HCT116 (cell line): ENCODE results near the gene GLT8D2.

Experiments used
- CEBPB ChIP-seq: IDR thresholded peaks from 2 replicates; pipeline ENCODE4 v1.6.1; 2012; ENCODE audit warnings: low read depth
- EZH2 ChIP-seq: fragments of 200-600 bp; sonication (generic); IDR thresholded peaks from 2 replicates; pipeline ENCODE4 v1.6.1; 2017; ENCODE audit warnings: antibody characterized with exemption, mixed run types
- FOSL1 ChIP-seq: IDR thresholded peaks from 2 replicates; pipeline ENCODE4 v1.6.1; 2012; ENCODE audit warnings: low read depth
- JUND ChIP-seq: IDR thresholded peaks from 2 replicates; pipeline ENCODE4 v1.6.1; 2012
- POLR2A ChIP-seq: IDR thresholded peaks from 2 replicates; pipeline ENCODE4 v1.7.0; 2011; ENCODE audit warnings: borderline replicate concordance; ENCODE audit not compliant: insufficient read depth, insufficient read length; ENCODE audit errors: extremely low read depth
- POLR2AphosphoS5 ChIP-seq: IDR thresholded peaks from 2 replicates; pipeline ENCODE4 v1.6.1; 2011; ENCODE audit warnings: mild to moderate bottlenecking, low read depth, low read length, moderate library complexity
- RAD21 ChIP-seq: IDR thresholded peaks from 2 replicates; pipeline ENCODE4 v1.6.1; 2012; ENCODE audit warnings: low read depth, mild to moderate bottlenecking
- YY1 ChIP-seq: IDR thresholded peaks from 2 replicates; pipeline ENCODE4 v1.6.1; 2011; ENCODE audit warnings: low read length, low read depth, moderate library complexity, mild to moderate bottlenecking; ENCODE audit not compliant: insufficient replicate concordance; ENCODE audit errors: extremely low read depth
- ZFX ChIP-seq: fragments of 450-650 bp; IDR thresholded peaks from 2 replicates; pipeline ENCODE4 v1.6.1; 2017
- TF ChIP-seq, protein P1 (sequence below), 3 experiments: fragments of 200-600 bp in 1 of 3; sonication (generic) in 1 of 3; IDR thresholded peaks in 2 of 3; conservative IDR thresholded peaks in 1 of 3; 2 replicates each; pipeline ENCODE4 v1.5.1; 2012 to 2017; ENCODE audit warnings: low read depth in 2 of 3, low read length in 2 of 3, antibody characterized with exemption in 1 of 3, borderline replicate concordance in 1 of 3, control low read depth in 1 of 3, mild to moderate bottlenecking in 1 of 3, mixed read lengths in 1 of 3, mixed run types in 1 of 3, moderate library complexity in 1 of 3; ENCODE audit not compliant: insufficient read depth in 1 of 3

DNA sequence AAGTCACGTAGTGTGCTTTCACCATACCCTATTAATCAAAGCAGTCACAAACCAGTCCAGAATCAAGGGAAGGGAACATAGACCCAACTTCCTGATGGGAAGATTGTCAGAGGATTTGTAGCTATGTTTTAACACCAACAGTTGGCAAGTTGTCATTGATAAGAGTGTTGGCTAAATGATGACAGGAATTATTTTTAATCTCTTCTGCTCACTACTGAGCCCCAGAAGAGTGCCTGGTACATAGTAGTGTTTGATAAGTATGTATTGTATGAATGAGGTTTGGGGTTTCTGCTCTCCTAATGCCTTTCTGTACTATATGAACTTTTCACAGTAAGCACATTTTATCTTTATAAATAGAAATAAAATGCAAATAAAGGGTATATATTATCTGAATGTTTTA, 29.0 kb upstream of the GLT8D2 start:
- TF ChIP-seq, protein P1, sequence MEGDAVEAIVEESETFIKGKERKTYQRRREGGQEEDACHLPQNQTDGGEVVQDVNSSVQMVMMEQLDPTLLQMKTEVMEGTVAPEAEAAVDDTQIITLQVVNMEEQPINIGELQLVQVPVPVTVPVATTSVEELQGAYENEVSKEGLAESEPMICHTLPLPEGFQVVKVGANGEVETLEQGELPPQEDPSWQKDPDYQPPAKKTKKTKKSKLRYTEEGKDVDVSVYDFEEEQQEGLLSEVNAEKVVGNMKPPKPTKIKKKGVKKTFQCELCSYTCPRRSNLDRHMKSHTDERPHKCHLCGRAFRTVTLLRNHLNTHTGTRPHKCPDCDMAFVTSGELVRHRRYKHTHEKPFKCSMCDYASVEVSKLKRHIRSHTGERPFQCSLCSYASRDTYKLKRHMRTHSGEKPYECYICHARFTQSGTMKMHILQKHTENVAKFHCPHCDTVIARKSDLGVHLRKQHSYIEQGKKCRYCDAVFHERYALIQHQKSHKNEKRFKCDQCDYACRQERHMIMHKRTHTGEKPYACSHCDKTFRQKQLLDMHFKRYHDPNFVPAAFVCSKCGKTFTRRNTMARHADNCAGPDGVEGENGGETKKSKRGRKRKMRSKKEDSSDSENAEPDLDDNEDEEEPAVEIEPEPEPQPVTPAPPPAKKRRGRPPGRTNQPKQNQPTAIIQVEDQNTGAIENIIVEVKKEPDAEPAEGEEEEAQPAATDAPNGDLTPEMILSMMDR (IDR thresholded peaks at IDR 0.05 in 2 of 3, conservative IDR thresholded peaks at IDR 0.05 in 1 of 3; ENCODE audit: borderline replicate concordance in 1 of 3, insufficient read depth in 1 of 3, low read depth in 2 of 3, low read length in 2 of 3), result no peak
- TF ChIP-seq JUND (no peak), POLR2A (no peak), POLR2AphosphoS5 (no peak), ZFX (no peak), YY1 (no peak), FOSL1 (no peak), RAD21 (no peak), EZH2 (no peak), CEBPB (no peak)
